ENCODE measurements around the gene MYOF. TPM values are rescaled to one million over a fixed set of nuclear protein-coding genes. Genes with fewer than 3 reads are reported as not detected.

Gene MYOF
- total and polyA plus RNA-seq, 2 experiments from 2014 or later = 101 to 261 TPM

GRCh38 chr10:93346108-93346507 lies 136.0 kb downstream of the MYOF start:
- H3K27ac ChIP-seq = peak overlapping the region; percentile 56
- H3K9me3 ChIP-seq (ENCODE audit: low read depth) = no peaks in the 10 kb centered on the region
- H3K9ac ChIP-seq = 0 out of 2 replicates have a peak overlapping the region, but pooled peaks have one; percentile 11
- H3F3A ChIP-seq (ENCODE audit: insufficient read depth) = peaks cover 51% of the 10 kb centered on the region
- WGBS, 2 experiments (ENCODE audit: low coverage in 1 of 2, low lambda C conversion rate in 2 of 2, missing lambda C conversion rate in 2 of 2) = 37 to 40% methylated on average over 3 of the region's 3 CpGs
- peaks cover 87% of the 10 kb centered on the region for H3K36me3 ChIP-seq (ENCODE audit: low read depth)
- no peak overlapping the region for H3K4me3 ChIP-seq
- no peaks in the 10 kb centered on the region for H4K20me1 ChIP-seq (ENCODE audit: insufficient read depth)
- H3K9me2 ChIP-seq (ENCODE audit: insufficient read depth) = no peaks in the 10 kb centered on the region
- no peak for TF ChIP-seq EZH2 (IDR thresholded peaks at IDR 0.05; ENCODE audit: insufficient read depth, poor library complexity, severe bottlenecking)
- peak; percentile 59 for DNase-seq
- no peaks in the 10 kb centered on the region for H3K27me3 ChIP-seq (replicated peaks; ENCODE audit: insufficient read depth)
- no peaks in the 10 kb centered on the region; the same call in 1 of the 2 replicates for H3K4me1 ChIP-seq (ENCODE audit: insufficient read depth)
- H3K79me2 ChIP-seq (ENCODE audit: insufficient read depth) = peaks cover 11% of the 10 kb centered on the region
- no peak overlapping the region for H2AFZ ChIP-seq
- in situ Hi-C loops (cut with MboI) = no loop called here
- H3K4me2 ChIP-seq (ENCODE audit: unreplicated experiment) = no peak overlapping the region

- H3K4me2 ChIP-seq (ENCODE audit: unreplicated experiment) = no peak overlapping the region
- in situ Hi-C loops (cut with MboI) = no loop called here
- no peaks in the 10 kb centered on the region for H3K27me3 ChIP-seq (replicated peaks; ENCODE audit: insufficient read depth)
- no peak overlapping the region for H3K4me3 ChIP-seq
- H2AFZ ChIP-seq = no peak overlapping the region
- no peaks in the 10 kb centered on the region for H3K9me2 ChIP-seq (ENCODE audit: insufficient read depth)
- 81 to 84% methylated on average over 2 to 3 of the region's 3 CpGs for WGBS, 2 experiments (ENCODE audit: low coverage in 1 of 2, low lambda C conversion rate in 2 of 2, missing lambda C conversion rate in 2 of 2)
- H3K9me3 ChIP-seq (ENCODE audit: low read depth) = no peaks in the 10 kb centered on the region
- H3K79me2 ChIP-seq (ENCODE audit: insufficient read depth) = peaks cover 11% of the 10 kb centered on the region; the same call in 1 of the 2 replicates
- no peaks in the 10 kb centered on the region; the same call in 1 of the 2 replicates for H3K4me1 ChIP-seq (ENCODE audit: insufficient read depth)
- no peak for DNase-seq
- H4K20me1 ChIP-seq (ENCODE audit: insufficient read depth) = no peaks in the 10 kb centered on the region
- no peak overlapping the region for H3K9ac ChIP-seq
- H3F3A ChIP-seq (ENCODE audit: insufficient read depth) = peaks cover 46% of the 10 kb centered on the region
- 0 out of 2 replicates have a peak overlapping the region, but pooled peaks have one; percentile 56 for H3K27ac ChIP-seq
- TF ChIP-seq EZH2 (IDR thresholded peaks at IDR 0.05; ENCODE audit: insufficient read depth, poor library complexity, severe bottlenecking) = no peak
- TF ChIP-seq EZH2phosphoT487 (IDR thresholded peaks at IDR 0.05; ENCODE audit: insufficient read depth, low read depth) = no peak
- peaks cover 85% of the 10 kb centered on the region for H3K36me3 ChIP-seq (ENCODE audit: low read depth)
Observed at GRCh38 chr10:93344691-93345090, 137.4 kb downstream of the MYOF start.

DNA sequence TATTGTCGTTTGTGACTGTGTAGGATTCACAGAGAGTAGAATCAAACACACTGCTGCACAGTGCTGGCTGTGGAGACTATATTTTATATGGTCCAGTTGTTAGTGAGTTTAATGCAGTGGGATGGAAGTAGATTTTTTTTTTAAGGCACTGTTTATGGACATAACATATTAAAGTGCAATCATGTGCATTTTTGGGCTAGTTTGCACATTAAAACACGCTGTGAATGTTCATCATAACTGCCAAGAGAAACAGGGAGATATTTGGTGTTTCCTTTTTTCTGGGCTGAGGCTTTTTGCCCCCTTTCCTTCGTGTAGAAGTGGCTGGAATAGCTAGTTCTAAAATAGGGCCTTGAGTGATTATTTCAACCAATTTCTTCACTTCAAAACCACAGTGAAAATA lies 139.2 kb downstream of the MYOF start:
- Histone ChIP-seq H3F3A (ENCODE audit: insufficient read depth) (peaks cover 58% of the 10 kb centered on the region), H3K9me2 (ENCODE audit: insufficient read depth) (no peaks in the 10 kb centered on the region), H3K27ac (no peak overlapping the region), H3K9me3 (ENCODE audit: low read depth) (no peaks in the 10 kb centered on the region), H3K27me3 (replicated peaks; ENCODE audit: insufficient read depth) (no peaks in the 10 kb centered on the region), H3K4me1 (ENCODE audit: insufficient read depth) (no peaks in the 10 kb centered on the region; the same call in 1 of the 2 replicates), H4K20me1 (ENCODE audit: insufficient read depth) (no peaks in the 10 kb centered on the region), H3K9ac (no peak overlapping the region), H3K36me3 (ENCODE audit: low read depth) (peaks cover 81% of the 10 kb centered on the region), H2AFZ (no peak overlapping the region), H3K4me2 (ENCODE audit: unreplicated experiment) (no peak overlapping the region), H3K4me3 (no peak overlapping the region), H3K79me2 (ENCODE audit: insufficient read depth) (peaks cover 11% of the 10 kb centered on the region; the same call in 1 of the 2 replicates)
- TF ChIP-seq EZH2phosphoT487 (IDR thresholded peaks at IDR 0.05; ENCODE audit: insufficient read depth, low read depth) = no peak
- TF ChIP-seq EZH2 (IDR thresholded peaks at IDR 0.05; ENCODE audit: insufficient read depth, poor library complexity, severe bottlenecking) = no peak
- WGBS, 2 experiments (ENCODE audit: low coverage in 1 of 2, low lambda C conversion rate in 2 of 2, missing lambda C conversion rate in 2 of 2) = 76 to 84% methylated on average over 3 of the region's 3 CpGs
- in situ Hi-C loops (cut with MboI) = no loop called here
- no peak for DNase-seq

DNA sequence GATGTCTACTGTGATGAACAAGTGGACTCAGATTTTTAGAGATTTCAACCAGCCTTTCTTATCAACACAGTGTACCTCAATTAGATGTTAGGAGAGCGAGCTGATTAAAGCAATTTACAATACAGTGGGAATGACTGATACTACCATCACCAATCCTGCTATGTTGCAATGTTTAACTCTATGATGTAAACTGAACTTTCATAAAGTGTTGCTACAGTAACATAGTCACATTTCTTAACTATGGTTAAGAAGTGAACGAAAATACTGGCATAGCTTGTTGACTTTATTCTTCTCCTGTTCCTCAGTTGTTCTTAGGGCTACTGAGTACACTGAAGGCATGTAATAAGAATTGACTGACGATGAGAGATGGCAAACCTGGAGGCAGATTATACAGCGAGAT lies 139.8 kb downstream of the MYOF start:
- H4K20me1 ChIP-seq (ENCODE audit: insufficient read depth) = no peaks in the 10 kb centered on the region
- WGBS, 2 experiments (ENCODE audit: low coverage in 1 of 2, low lambda C conversion rate in 2 of 2, missing lambda C conversion rate in 2 of 2) = 96 to 98% methylated on average over 4 of the region's 4 CpGs
- peaks cover 64% of the 10 kb centered on the region for H3F3A ChIP-seq (ENCODE audit: insufficient read depth)
- in situ Hi-C loops (cut with MboI) = no loop called here
- H3K4me2 ChIP-seq (ENCODE audit: unreplicated experiment) = no peak overlapping the region
- H3K36me3 ChIP-seq (ENCODE audit: low read depth) = peaks cover 82% of the 10 kb centered on the region
- no peaks in the 10 kb centered on the region; the same call in none of the 2 replicates for H3K4me1 ChIP-seq (ENCODE audit: insufficient read depth)
- no peaks in the 10 kb centered on the region for H3K9me3 ChIP-seq (ENCODE audit: low read depth)
- TF ChIP-seq EZH2phosphoT487 (IDR thresholded peaks at IDR 0.05; ENCODE audit: insufficient read depth, low read depth) = no peak
- no peak for TF ChIP-seq EZH2 (IDR thresholded peaks at IDR 0.05; ENCODE audit: insufficient read depth, poor library complexity, severe bottlenecking)
- peak; percentile 20 for DNase-seq
- no peaks in the 10 kb centered on the region for H3K27me3 ChIP-seq (replicated peaks; ENCODE audit: insufficient read depth)
- H3K4me3 ChIP-seq = no peak overlapping the region
- H3K79me2 ChIP-seq (ENCODE audit: insufficient read depth) = peaks cover 11% of the 10 kb centered on the region; the same call in 1 of the 2 replicates
- no peak overlapping the region for H2AFZ ChIP-seq
- H3K9ac ChIP-seq = no peak overlapping the region
- no peak overlapping the region for H3K27ac ChIP-seq
- no peaks in the 10 kb centered on the region for H3K9me2 ChIP-seq (ENCODE audit: insufficient read depth)
